ENCODE data around the gene PLSCR4.

Gene PLSCR4

GRCh38 chr3:146189519-146190173 lies 61.3 kb downstream of the PLSCR4 start:
- peak; percentile 61 for DNase-seq

GRCh38 chr3:146187334-146187950 lies 63.5 kb downstream of the PLSCR4 start:
- peak; percentile 8 for DNase-seq

GRCh38 chr3:146184241-146185015 lies 66.5 kb downstream of the PLSCR4 start:
- DNase-seq = no peak

GRCh38 chr3:146181216-146181615 lies 69.7 kb downstream of the PLSCR4 start:
- DNase-seq = no peak

GRCh38 chr3:146180376-146180775 lies 70.5 kb downstream of the PLSCR4 start:
- no peak for DNase-seq

- DNase-seq = no peak
These were observed 72.8 kb downstream of the PLSCR4 start for GRCh38 chr3:146178006-146178689.

- DNase-seq = no peak
These were observed 73.4 kb downstream of the PLSCR4 start for GRCh38 chr3:146177519-146177918.

GRCh38 chr3:146177072-146177471 lies 73.8 kb downstream of the PLSCR4 start:
- no peak for DNase-seq

GRCh38 chr3:146172586-146172985 lies 78.3 kb downstream of the PLSCR4 start:
- no peak for DNase-seq

- no peak for DNase-seq
These were observed 80.3 kb downstream of the PLSCR4 start for GRCh38 chr3:146170591-146170990.

- DNase-seq = no peak
These were observed 81.0 kb downstream of the PLSCR4 start for GRCh38 chr3:146169891-146170290.

- DNase-seq = no peak
These were observed 84.1 kb downstream of the PLSCR4 start for GRCh38 chr3:146166826-146167225.

- DNase-seq = no peak
These were observed 84.5 kb downstream of the PLSCR4 start for GRCh38 chr3:146166415-146166821.

GRCh38 chr3:146165877-146166276 lies 85.0 kb downstream of the PLSCR4 start:
- no peak for DNase-seq

- no peak for DNase-seq
These were observed 85.7 kb downstream of the PLSCR4 start for GRCh38 chr3:146164971-146165769.

GRCh38 chr3:146164506-146164905 lies 86.4 kb downstream of the PLSCR4 start:
- DNase-seq = no peak

- DNase-seq = no peak
These were observed 86.8 kb downstream of the PLSCR4 start for GRCh38 chr3:146164071-146164470.

- DNase-seq = no peak
These were observed 87.3 kb downstream of the PLSCR4 start for GRCh38 chr3:146163584-146163983.

- DNase-seq = no peak
These were observed 88.3 kb downstream of the PLSCR4 start for GRCh38 chr3:146162561-146162960.

- DNase-seq = no peak
These were observed 89.3 kb downstream of the PLSCR4 start for GRCh38 chr3:146161663-146162002.

GRCh38 chr3:146160964-146161662 lies 89.8 kb downstream of the PLSCR4 start, which contains the start of gene PLOD2:
PLOD2 (minus strand) TSS chr3:146161184; CDS start chr3:146160989, 195 bp downstream.
- peak; percentile 8 for DNase-seq

Data from RPMI8226 (cell line).